H1 (cell line): ENCODE data around the gene NEU4. TPM values are rescaled to one million over a fixed set of nuclear protein-coding genes. Genes with fewer than 3 reads are reported as not detected.

ENCODE experiments used
- CTCF ChIA-PET: fragments of 300-600 bp; sonication (Branson Sonifier 250); formaldehyde crosslinking; loops from one replicate; lab custom pipeline; 2021; ENCODE audit not compliant: partially characterized antibody; lab: Charles Lee
- POLR2A ChIA-PET: fragments of 300-600 bp; sonication (Branson Sonifier 250); formaldehyde crosslinking; loops from one replicate; lab custom pipeline; 2021; ENCODE audit warnings: inconsistent platforms; ENCODE audit not compliant: partially characterized antibody; lab: Charles Lee
- DNase-seq, 2 experiments: peaks; one replicate each; pipeline versions ENCODE4 v3.0.0 to v3.0.0-alpha.2; 2010 to 2022; ENCODE audit warnings: low spot score in 2 of 2, low read depth in 1 of 2, mixed read lengths in 1 of 2
- FAIRE-seq: peaks from 2 replicates; lab custom pipeline; 2011; peaks lifted over from hg19 to GRCh38; lab: Jason Lieb, UNC
- H2AFZ ChIP-seq: 2 replicates; pipeline ENCODE4 v1.8.1; 2012; ENCODE audit warnings: low read length, inconsistent platforms
- H2AK5ac ChIP-seq: 2 replicates; pipeline ENCODE4 v1.6.1; 2013; ENCODE audit warnings: low read depth, low read length
- H2BK120ac ChIP-seq: replicated peaks from 2 replicates; pipeline ENCODE3; 2013; ENCODE audit warnings: low read depth, low read length, inconsistent platforms
- H2BK12ac ChIP-seq: 2 replicates; pipeline ENCODE4 v1.6.1; 2013; ENCODE audit warnings: low read depth, low read length
- H2BK15ac ChIP-seq: 2 replicates; pipeline ENCODE4 v1.6.1; 2013; ENCODE audit warnings: low read length
- H2BK20ac ChIP-seq: 2 replicates; pipeline ENCODE4 v1.6.1; 2013; ENCODE audit warnings: low read length
- H2BK5ac ChIP-seq: 2 replicates; pipeline ENCODE4 v1.6.1; 2013; ENCODE audit warnings: low read depth, low read length
- H3K14ac ChIP-seq: 2 replicates; pipeline ENCODE4 v1.6.1; 2013; ENCODE audit warnings: inconsistent platforms; ENCODE audit not compliant: insufficient read length
- H3K18ac ChIP-seq: 2 replicates; pipeline ENCODE4 v1.6.1; 2013; ENCODE audit warnings: low read length; ENCODE audit errors: extremely low read depth
- H3K23ac ChIP-seq: 2 replicates; pipeline ENCODE4 v1.6.1; 2013; ENCODE audit warnings: inconsistent platforms; ENCODE audit not compliant: insufficient read length
- H3K23me2 ChIP-seq: 2 replicates; pipeline ENCODE4 v1.6.1; 2013; ENCODE audit warnings: low read depth, low read length
- H3K27ac ChIP-seq: 2 replicates; pipeline ENCODE4 v1.6.1; 2011; ENCODE audit warnings: low read depth, low read length, inconsistent platforms
- H3K27me3 ChIP-seq, 4 experiments: replicated peaks in 1 of 4; 1 replicate in 1 of 4; 2 replicates in 3 of 4; pipeline versions ENCODE4 v1.6.1 to v1.8.1; 2011 to 2013; ENCODE audit warnings: low read length in 3 of 4, mild to moderate bottlenecking in 3 of 4, inconsistent platforms in 2 of 4, mixed read lengths in 2 of 4, moderate library complexity in 1 of 4; ENCODE audit not compliant: control insufficient read depth in 3 of 4, insufficient read depth in 3 of 4; ENCODE audit errors: extremely low read depth in 1 of 4
- H3K36me3 ChIP-seq, 4 experiments: 2 replicates each; pipeline versions ENCODE4 v1.6.1 to v1.8.1; 2011 to 2013; ENCODE audit warnings: mild to moderate bottlenecking in 4 of 4, low read length in 3 of 4, moderate library complexity in 2 of 4, control low read depth in 1 of 4, inconsistent platforms in 1 of 4; ENCODE audit not compliant: insufficient read depth in 4 of 4, control insufficient read depth in 2 of 4
- H3K4ac ChIP-seq: replicated peaks from 2 replicates; pipeline ENCODE3; 2013; ENCODE audit warnings: low read length, low read depth, mixed read lengths, inconsistent platforms; ENCODE audit not compliant: insufficient read length
- H3K4me1 ChIP-seq, 4 experiments: replicated peaks in 1 of 4; 1 replicate in 1 of 4; 2 replicates in 3 of 4; pipeline versions ENCODE4 v1.6.1 to v1.8.1; 2011 to 2013; ENCODE audit warnings: low read length in 3 of 4, inconsistent platforms in 2 of 4, mixed read lengths in 1 of 4; ENCODE audit not compliant: insufficient read depth in 4 of 4, control insufficient read depth in 3 of 4
- H3K4me2 ChIP-seq, 2 experiments: 2 replicates each; pipeline versions ENCODE4 v1.6.1 to v1.8.1; 2011 to 2013; ENCODE audit warnings: low read depth in 2 of 2, low read length in 2 of 2, control low read depth in 1 of 2, inconsistent platforms in 1 of 2, mild to moderate bottlenecking in 1 of 2; ENCODE audit not compliant: insufficient read depth in 1 of 2
- H3K4me3 ChIP-seq, 4 experiments: fragments of 200-600, 300-600 bp in 1 of 4; sonication (generic), shearing (Covaris generic), sonication (Bioruptor Twin) in 1 of 4; 2 replicates each; pipeline versions ENCODE4 v1.5.1 to v1.8.1; 2011 to 2016; ENCODE audit warnings: low read length in 4 of 4, low read depth in 3 of 4, control low read depth in 2 of 4, inconsistent platforms in 2 of 4, mild to moderate bottlenecking in 2 of 4, mixed read lengths in 1 of 4, moderate library complexity in 1 of 4; ENCODE audit not compliant: insufficient read depth in 2 of 4; ENCODE audit errors: extremely low read depth in 1 of 4
- H3K56ac ChIP-seq: replicated peaks from 2 replicates; pipeline ENCODE3; 2013; ENCODE audit warnings: low read depth, mild to moderate bottlenecking, mixed read lengths, low read length, inconsistent platforms; ENCODE audit not compliant: insufficient read length
- H3K79me1 ChIP-seq: 2 replicates; pipeline ENCODE4 v1.6.1; 2013; ENCODE audit warnings: low read depth, low read length, control low read depth
- H3K79me2 ChIP-seq, 2 experiments: 2 replicates each; pipeline versions ENCODE4 v1.6.1 to v1.8.1; 2012 to 2013; ENCODE audit warnings: low read length in 2 of 2, mild to moderate bottlenecking in 2 of 2, inconsistent platforms in 1 of 2; ENCODE audit not compliant: insufficient read depth in 2 of 2, control insufficient read depth in 1 of 2
- H3K9ac ChIP-seq, 4 experiments: replicated peaks in 1 of 4; 1 replicate in 1 of 4; 2 replicates in 3 of 4; pipeline versions ENCODE4 v1.6.1 to v1.8.1; 2011 to 2013; ENCODE audit warnings: low read depth in 3 of 4, low read length in 3 of 4, control low read depth in 2 of 4, mild to moderate bottlenecking in 2 of 4, moderate library complexity in 2 of 4, inconsistent platforms in 1 of 4; ENCODE audit errors: extremely low read depth in 1 of 4
- H3K9me3 ChIP-seq, 2 experiments: 2 replicates each; pipeline versions ENCODE4 v1.6.1 to v1.8.1; 2012 to 2013; ENCODE audit warnings: mild to moderate bottlenecking in 2 of 2, moderate library complexity in 2 of 2, control low read depth in 1 of 2, inconsistent platforms in 1 of 2, low read depth in 1 of 2, low read length in 1 of 2, mixed read lengths in 1 of 2; ENCODE audit not compliant: insufficient read depth in 2 of 2
- H4K20me1 ChIP-seq, 2 experiments: replicated peaks in 1 of 2; 2 replicates each; pipeline versions ENCODE3 to v1.8.1; 2011 to 2013; ENCODE audit warnings: inconsistent platforms in 2 of 2, low read length in 2 of 2, mild to moderate bottlenecking in 1 of 2; ENCODE audit not compliant: insufficient read depth in 2 of 2, control insufficient read depth in 1 of 2
- H4K5ac ChIP-seq: 2 replicates; pipeline ENCODE4 v1.6.1; 2013; ENCODE audit warnings: low read length, low read depth, mixed read lengths, inconsistent platforms; ENCODE audit not compliant: insufficient read length
- H4K8ac ChIP-seq: 2 replicates; pipeline ENCODE4 v1.8.0; 2013; ENCODE audit warnings: mild to moderate bottlenecking, moderate library complexity, low read length, inconsistent platforms; ENCODE audit not compliant: insufficient read depth; ENCODE audit errors: extremely low read depth
- H4K91ac ChIP-seq: replicated peaks from 2 replicates; pipeline ENCODE3; 2013; ENCODE audit warnings: low read length, mixed read lengths, inconsistent platforms; ENCODE audit not compliant: insufficient read length
- RAD21 ChIP-seq, 2 experiments: IDR thresholded peaks in 1 of 2; conservative IDR thresholded peaks in 1 of 2; 2 replicates each; pipeline ENCODE4 v1.6.1; 2011; ENCODE audit warnings: low read depth in 2 of 2, low read length in 2 of 2, improper control_type of control experiment in 1 of 2, inconsistent platforms in 1 of 2, mild to moderate bottlenecking in 1 of 2, moderate library complexity in 1 of 2
- whole genome bisulfite sequencing, 2 experiments: shearing (Covaris generic) in 1 of 2; methylation state at CpG; one replicate each; pipeline versions ENCODE4 v1.1.6 to v1.1.7; 2013 to 2015; ENCODE audit warnings: low lambda C conversion rate in 2 of 2, mixed read lengths in 2 of 2, inconsistent platforms in 1 of 2, low coverage in 1 of 2, missing lambda C conversion rate in 1 of 2; ENCODE audit not compliant: insufficient replicate concordance in 2 of 2, insufficient coverage in 1 of 2, insufficient read length in 1 of 2; ENCODE audit errors: extremely low coverage in 1 of 2, missing lambda C conversion rate in 1 of 2; 5-methylcytosine and 5-hydroxymethylcytosine counted together
- polyA plus RNA-seq, 7 experiments: library from polyadenylated mRNA; depleted of rRNA in 3 of 7; stranded (reverse) in 5 of 7; unstranded in 2 of 7; fragments of >200 nt in 5 of 7; fragments of 200-250 nt in 2 of 7; gene quantifications; 1 replicate in 5 of 7; 2 replicates in 1 of 7; 4 replicates in 1 of 7; pipeline versions ENCODE4 v1.2.1 to v1.2.3, GENCODE V29; 2011 to 2013; ENCODE audit warnings: missing spikeins in 2 of 7, mixed read lengths in 2 of 7
- total RNA-seq: library from RNA; stranded (reverse); fragmentation: NEBNext Ultra II Directional; extraction: Animal tissue kit (Norgen Biotek cat#: 25700); gene quantifications from 2 replicates; pipeline ENCODE4 v1.2.1, GENCODE V29; 2021

The NEU4 gene
- total and polyA plus RNA-seq, 2 of the 8 experiments (the other 6 are each of a cell fraction or from before 2014, with no cell fraction given): 0.32 to 0.50 TPM

DNA sequence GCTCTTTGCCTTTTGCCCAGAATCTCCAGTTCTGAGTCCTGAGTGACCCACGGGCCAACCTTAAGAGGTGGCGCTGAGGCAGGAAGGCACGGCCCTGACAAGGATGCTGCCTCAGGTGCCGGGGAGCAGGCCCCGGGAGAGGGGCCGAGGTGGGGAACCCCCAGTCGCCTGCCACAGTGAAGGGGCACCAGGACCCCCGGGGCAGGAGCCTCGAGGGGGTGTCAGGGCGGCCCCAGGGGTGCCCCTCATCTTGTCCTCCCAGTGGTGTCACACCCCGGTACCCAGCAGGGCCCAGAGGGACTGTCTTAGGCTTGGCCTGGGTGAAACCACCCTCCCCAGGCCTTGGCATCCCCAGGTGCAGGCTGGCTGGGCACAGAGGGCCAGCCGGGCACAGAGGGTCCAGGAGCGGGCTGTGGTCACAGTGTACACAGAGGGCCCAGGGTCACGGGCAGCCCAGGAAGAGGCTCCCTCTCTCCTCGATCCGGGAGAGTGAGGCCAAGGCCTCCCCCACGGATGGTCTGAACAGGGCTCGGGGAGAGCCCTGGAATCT, 48.7 kb downstream of the NEU4 start:
- no peak overlapping the region for H4K8ac ChIP-seq
- no peaks in the 10 kb centered on the region for H3K9me3 ChIP-seq
- H3K4me1 ChIP-seq: peaks cover 0 to 17% (median 6%) of the 10 kb centered on the region in 4 experiments; a peak in 6 of 7 replicates
- H4K91ac ChIP-seq: no peak overlapping the region
- no peak overlapping the region for H3K14ac ChIP-seq
- no peaks in the 10 kb centered on the region; the same call in 1 of the 2 replicates for H3K79me1 ChIP-seq
- POLR2A ChIA-PET: no interaction called here
- no peak overlapping the region for H3K4me2 ChIP-seq
- H2BK15ac ChIP-seq: no peak overlapping the region
- CTCF ChIA-PET: interaction anchor here (1.7 kb wide), 1 partner anchor 198 kb away, joined by 4 read pairs; no protein-coding TSS in a partner anchor
- no peak overlapping the region for H2BK120ac ChIP-seq
- H3K27me3 ChIP-seq: no peaks in the 10 kb centered on the region
- 93% methylated on average over 14 of the region's 18 CpGs; no CpG with 5 or more reads in 1 of the 2 experiments for WGBS, 2 experiments
- no peak overlapping the region for H2BK20ac ChIP-seq
- no peak overlapping the region for H3K27ac ChIP-seq
- no peaks in the 10 kb centered on the region for H4K20me1 ChIP-seq
- H3K79me2 ChIP-seq: no peaks in the 10 kb centered on the region
- no peak overlapping the region for H3K9ac ChIP-seq
- no peak for FAIRE-seq
- no peak overlapping the region for H2BK5ac ChIP-seq
- H3K23ac ChIP-seq: no peak overlapping the region
- no peak overlapping the region; the same call in 1 of the 2 replicates for H3K18ac ChIP-seq
- no peak overlapping the region for H3K4me3 ChIP-seq
- H3K56ac ChIP-seq: no peak overlapping the region
- H2AK5ac ChIP-seq: no peak overlapping the region
- DNase-seq: no peak
- no peaks in the 10 kb centered on the region; a peak in 1 of 8 replicates for H3K36me3 ChIP-seq
- no peak overlapping the region for H2AFZ ChIP-seq
- peaks cover 9% of the 10 kb centered on the region; the same call in 1 of the 2 replicates for H3K23me2 ChIP-seq
- no peak overlapping the region for H4K5ac ChIP-seq
- no peak overlapping the region for H2BK12ac ChIP-seq
- TF ChIP-seq RAD21 (IDR thresholded peaks at IDR 0.05 in 1 of 2, conservative IDR thresholded peaks at IDR 0.05 in 1 of 2; ENCODE audit: low read depth in 2 of 2, low read length in 2 of 2): no peak
- no peak overlapping the region for H3K4ac ChIP-seq
